Nephron (organoid): ENCODE measurements around the gene CADM3.

Experiments
- H3K27ac Mint-ChIP-seq, 3 experiments: 2 replicates each; pipeline ENCODE4 v1.8.0; 2020; ENCODE audit warnings: mixed read lengths in 3 of 3, mild to moderate bottlenecking in 2 of 3, moderate library complexity in 1 of 3
- H3K27me3 Mint-ChIP-seq: 2 replicates; pipeline ENCODE4 v1.8.0; 2021; ENCODE audit warnings: low read depth, mild to moderate bottlenecking, moderate library complexity, mixed read lengths
- H3K36me3 Mint-ChIP-seq: 2 replicates; pipeline ENCODE4 v1.8.0; 2020; ENCODE audit warnings: low read depth, mixed read lengths
- H3K4me1 Mint-ChIP-seq: 2 replicates; pipeline ENCODE4 v1.8.0; 2020; ENCODE audit warnings: mixed read lengths
- H3K4me3 Mint-ChIP-seq, 3 experiments: 2 replicates each; pipeline ENCODE4 v1.8.0; 2020; ENCODE audit warnings: mild to moderate bottlenecking in 3 of 3, mixed read lengths in 3 of 3, moderate library complexity in 2 of 3
- H3K9me3 Mint-ChIP-seq: 2 replicates; pipeline ENCODE4 v1.8.0; 2020; ENCODE audit warnings: mixed read lengths
- CTCF ChIP-seq, 3 experiments: fragments of 200-600 bp; sonication (generic); IDR thresholded peaks; one replicate each; pipeline ENCODE4 v1.5.0; 2021; ENCODE audit warnings: antibody characterized with exemption in 3 of 3; ENCODE audit not compliant: unreplicated experiment in 3 of 3

CADM3 gene

GRCh38 chr1:159185121-159185520 is 13.7 kb downstream of the CADM3 start:
- no peak for TF ChIP-seq CTCF (IDR thresholded peaks at IDR 0.05; ENCODE audit: unreplicated experiment in 3 of 3)
- Mint-ChIP-seq H3K27me3 (peaks cover 51% of the 10 kb centered on the region), H3K27ac (no peak overlapping the region), H3K36me3 (no peaks in the 10 kb centered on the region), H3K9me3 (no peaks in the 10 kb centered on the region), H3K4me3 (no peak overlapping the region), H3K4me1 (no peaks in the 10 kb centered on the region)

- Mint-ChIP-seq H3K27me3 (peaks cover 54% of the 10 kb centered on the region), H3K4me1 (no peaks in the 10 kb centered on the region), H3K9me3 (no peaks in the 10 kb centered on the region), H3K27ac (no peak overlapping the region), H3K36me3 (no peaks in the 10 kb centered on the region), H3K4me3 (no peak overlapping the region)
- TF ChIP-seq CTCF (IDR thresholded peaks at IDR 0.05; ENCODE audit: unreplicated experiment in 3 of 3), result no peak
Measured at GRCh38 chr1:159187033-159187432, 15.6 kb downstream of the CADM3 start.

- H3K9me3 Mint-ChIP-seq, result no peaks in the 10 kb centered on the region
- peaks cover 54% of the 10 kb centered on the region for H3K27me3 Mint-ChIP-seq
- no peaks in the 10 kb centered on the region for H3K36me3 Mint-ChIP-seq
- H3K4me3 Mint-ChIP-seq, result peak overlapping the region; percentile 65 to 76 (median 74)
- TF ChIP-seq CTCF (IDR thresholded peaks at IDR 0.05; ENCODE audit: unreplicated experiment in 3 of 3), result no peak
- no peak overlapping the region for H3K27ac Mint-ChIP-seq
- H3K4me1 Mint-ChIP-seq, result no peaks in the 10 kb centered on the region
Measured at GRCh38 chr1:159187647-159188374, 16.4 kb downstream of the CADM3 start.

- no peaks in the 10 kb centered on the region for H3K9me3 Mint-ChIP-seq
- H3K4me1 Mint-ChIP-seq, result no peaks in the 10 kb centered on the region
- no peak for TF ChIP-seq CTCF (IDR thresholded peaks at IDR 0.05; ENCODE audit: unreplicated experiment in 3 of 3)
- no peak overlapping the region for H3K27ac Mint-ChIP-seq
- peaks cover 60% of the 10 kb centered on the region for H3K27me3 Mint-ChIP-seq
- H3K4me3 Mint-ChIP-seq, result peak overlapping the region; percentile 65 to 76 (median 74)
- no peaks in the 10 kb centered on the region for H3K36me3 Mint-ChIP-seq
Measured at GRCh38 chr1:159188375-159188788, 17.0 kb downstream of the CADM3 start.

GRCh38 chr1:159190441-159190840 is 19.0 kb downstream of the CADM3 start:
- Mint-ChIP-seq H3K9me3 (no peaks in the 10 kb centered on the region), H3K4me1 (no peaks in the 10 kb centered on the region), H3K27me3 (peaks cover 57% of the 10 kb centered on the region), H3K36me3 (no peaks in the 10 kb centered on the region), H3K4me3 (no peak overlapping the region), H3K27ac (no peak overlapping the region)
- no peak for TF ChIP-seq CTCF (IDR thresholded peaks at IDR 0.05; ENCODE audit: unreplicated experiment in 3 of 3)

GRCh38 chr1:159196543-159196942 is 25.1 kb downstream of the CADM3 start:
- Mint-ChIP-seq H3K27me3 (peaks cover 6% of the 10 kb centered on the region), H3K4me1 (peaks cover 4% of the 10 kb centered on the region), H3K4me3 (no peak overlapping the region), H3K27ac (no peak overlapping the region), H3K9me3 (no peaks in the 10 kb centered on the region), H3K36me3 (no peaks in the 10 kb centered on the region)
- TF ChIP-seq CTCF (IDR thresholded peaks at IDR 0.05; ENCODE audit: unreplicated experiment in 3 of 3), result peak in 2 of 3 experiments; percentile 24 to 25
